Fibroblast of upper back skin (primary cell): Measurements from ENCODE around the gene SNAPIN.
"Not testable (repeated sequence)": the region's sequence is repeated elsewhere in the genome, so short reads cannot be mapped to it uniquely, and the experiment has no call there.

ENCODE experiments used
- DNase-seq: peaks from one replicate; pipeline ENCODE4 v3.0.0-alpha.2; 2013

The SNAPIN gene

DNA sequence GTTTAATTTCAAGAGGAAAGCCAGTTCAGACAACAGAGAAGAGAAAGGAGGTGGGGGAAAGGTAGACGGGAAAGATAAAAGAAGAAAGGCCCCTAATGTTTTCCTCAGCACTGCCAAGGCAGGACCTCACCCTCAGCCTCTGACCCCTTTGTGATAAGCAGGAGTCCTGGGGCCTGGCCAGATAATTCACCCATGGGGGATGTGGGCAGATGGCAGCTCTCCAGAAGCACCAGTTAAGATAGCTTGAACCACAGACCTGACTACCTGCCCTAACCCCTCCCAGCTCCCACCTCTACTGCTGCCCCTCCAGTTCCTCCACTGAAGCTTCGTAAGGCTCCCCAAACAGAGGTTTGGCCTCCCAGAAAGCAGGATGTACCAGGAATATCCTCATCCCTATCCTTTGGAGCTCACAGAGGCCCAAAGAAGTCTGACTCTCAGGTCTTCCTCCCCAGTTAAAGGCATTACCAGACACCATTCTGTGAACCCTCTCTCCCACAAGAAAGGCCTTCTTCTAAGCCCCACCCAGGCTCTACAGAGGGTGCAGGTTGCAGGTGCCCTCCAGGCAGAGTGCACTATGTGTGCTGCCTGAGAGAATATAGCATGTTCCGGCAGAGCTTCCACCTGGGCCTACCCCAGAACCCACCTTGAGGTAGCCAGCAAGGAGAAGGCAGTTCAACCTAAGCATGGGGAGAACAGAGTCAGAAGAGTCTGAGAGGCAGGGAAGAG, 9.2 kb upstream of the SNAPIN start:
- DNase-seq = no peak

DNA sequence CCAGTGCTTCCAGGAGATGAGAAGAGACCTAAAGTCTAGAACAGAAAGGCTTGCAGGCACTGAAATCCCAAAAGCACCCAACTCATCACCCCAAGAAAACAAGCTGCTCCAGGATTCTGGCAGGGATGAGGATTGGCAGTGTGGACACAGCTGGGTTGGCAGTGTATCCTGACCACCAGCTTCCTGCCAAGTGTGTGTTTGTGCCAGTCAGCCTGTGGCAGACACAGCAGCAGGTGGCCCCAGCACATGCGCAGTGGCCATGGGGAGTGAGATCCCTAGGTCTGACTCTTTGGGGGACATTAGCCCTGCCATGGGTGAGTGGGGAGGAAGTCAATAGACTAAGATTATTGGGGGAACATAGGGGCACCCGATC, 8.7 kb upstream of the SNAPIN start:
- no peak for DNase-seq

GRCh38 chr1:153651771-153652170, 6.7 kb upstream of the SNAPIN start:
- DNase-seq = no peak

GRCh38 chr1:153652805-153653500, 5.5 kb upstream of the SNAPIN start:
- DNase-seq = peak; percentile 37

DNA sequence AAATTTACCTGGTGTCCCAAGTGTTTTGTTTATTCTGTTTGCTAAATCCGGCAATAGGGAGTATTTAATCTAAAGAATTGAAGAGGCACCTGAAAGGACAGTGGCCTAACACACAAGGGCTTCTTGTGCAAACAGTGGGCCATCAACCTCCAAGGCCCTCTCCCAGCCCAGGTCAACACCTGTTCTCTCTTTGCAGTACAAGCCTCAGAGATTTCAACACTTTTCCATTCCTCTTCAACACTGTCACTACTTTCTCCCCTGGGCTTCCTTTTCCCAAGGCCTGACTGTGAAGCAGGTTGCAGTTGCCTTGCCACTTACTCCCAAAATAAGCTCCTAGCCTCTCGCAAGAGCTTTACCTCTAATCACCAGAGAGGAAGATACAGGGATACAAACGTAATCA, 3.2 kb upstream of the SNAPIN start:
- DNase-seq = no peak

DNA sequence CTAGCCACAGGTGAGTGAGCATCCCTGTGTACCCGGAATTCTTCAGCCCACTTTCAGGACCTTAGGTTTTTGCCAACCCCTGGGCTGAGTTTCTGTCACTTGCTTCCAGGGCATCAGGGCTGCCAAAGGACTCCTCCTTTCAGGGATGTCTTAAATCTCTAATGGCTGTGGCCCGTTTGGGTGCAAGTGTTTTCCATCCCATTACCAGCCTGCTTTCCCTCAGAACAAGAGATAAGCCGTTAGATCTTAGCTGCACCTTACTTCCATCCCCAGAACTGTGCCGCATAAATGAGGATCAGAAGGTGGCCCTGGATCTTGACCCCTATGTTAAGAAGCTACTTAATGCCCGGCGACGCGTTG, 652 bp downstream of the SNAPIN start:
- DNase-seq = no peak

- no peak for DNase-seq
These were observed 1.2 kb downstream of the SNAPIN start for GRCh38 chr1:153659656-153660055.

DNA sequence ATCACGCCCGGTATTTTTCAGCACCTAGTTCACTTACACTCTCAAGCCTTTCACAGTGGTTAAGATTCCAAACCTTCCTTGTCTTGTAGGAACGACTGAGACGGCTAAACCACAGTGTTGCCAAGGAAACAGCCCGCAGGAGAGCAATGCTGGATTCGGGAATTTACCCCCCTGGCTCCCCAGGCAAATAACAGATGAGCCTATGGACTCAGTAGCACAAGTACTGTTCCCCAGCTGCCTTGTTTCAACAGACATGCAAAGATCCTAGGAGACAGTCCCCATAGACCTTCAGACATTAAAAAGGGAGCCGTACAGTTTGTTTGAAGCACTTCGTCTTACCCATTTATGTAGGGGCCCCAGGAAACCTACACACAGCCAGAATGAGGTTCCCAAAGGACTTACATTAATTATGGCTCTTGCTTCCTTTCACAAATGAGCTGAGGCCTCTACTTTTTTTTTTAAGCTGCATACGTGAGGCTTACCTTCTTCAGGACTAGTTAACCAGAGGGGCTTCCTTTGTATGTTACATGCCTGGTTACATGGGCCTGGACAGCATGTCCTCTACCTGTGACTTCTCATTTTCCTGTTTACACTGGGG, 2.7 kb downstream of the SNAPIN start:
- DNase-seq = no peak

- no peak for DNase-seq
These were observed 3.8 kb downstream of the SNAPIN start for GRCh38 chr1:153662269-153662668.

GRCh38 chr1:153663211-153663610, 4.7 kb downstream of the SNAPIN start:
- DNase-seq = no peak

GRCh38 chr1:153667439-153667838, 8.9 kb downstream of the SNAPIN start:
- no peak for DNase-seq

DNA sequence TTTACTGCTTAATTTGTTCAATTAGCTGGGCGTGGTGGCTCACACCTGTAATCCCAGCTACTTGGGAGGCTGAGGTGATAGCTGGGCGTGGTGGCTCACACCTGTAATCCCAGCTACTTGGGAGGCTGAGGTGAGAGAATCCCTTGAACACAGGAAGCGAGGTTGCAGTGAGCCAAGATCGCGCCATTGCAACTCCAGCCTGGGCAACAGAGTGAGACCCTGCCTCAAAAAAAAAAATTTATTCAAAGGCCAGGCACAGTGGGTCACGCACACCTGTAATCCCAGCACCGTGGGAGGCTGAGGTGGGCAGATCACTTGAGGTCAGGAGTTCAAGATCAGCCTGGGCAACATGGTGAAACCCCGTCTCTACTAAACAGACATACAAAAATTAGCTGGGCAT, 10.2 kb downstream of the SNAPIN start:
- not testable (repeated sequence) for DNase-seq

DNA sequence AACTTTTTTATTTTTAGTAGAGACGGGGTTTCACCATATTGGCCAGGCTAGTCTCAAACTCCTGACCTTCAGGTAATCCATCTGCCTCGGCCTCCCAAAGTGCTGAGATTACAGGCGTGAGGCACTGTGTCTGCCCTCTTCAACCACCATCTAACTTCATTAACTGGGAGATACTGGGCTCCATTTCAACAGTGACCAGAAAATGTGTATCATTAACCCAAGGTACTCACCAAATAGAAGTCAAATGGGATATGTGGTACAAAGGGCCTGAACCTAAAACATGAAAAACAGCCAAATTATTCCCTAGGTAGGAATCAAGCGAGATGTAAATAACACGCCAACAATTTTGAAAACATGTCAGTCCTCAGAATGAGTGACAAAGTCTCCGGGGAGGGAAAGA, 11.1 kb downstream of the SNAPIN start:
- DNase-seq = no peak

GRCh38 chr1:153670257-153670858, 11.9 kb downstream of the SNAPIN start:
- no peak for DNase-seq

- DNase-seq = peak; percentile 100
These were observed 12.5 kb downstream of the SNAPIN start, which contains the start of gene ILF2 for GRCh38 chr1:153670859-153671627. TSS of gene ILF2 (minus strand) at chr1:153670993. CDS start at chr1:153670922, 71 bp downstream.

DNA sequence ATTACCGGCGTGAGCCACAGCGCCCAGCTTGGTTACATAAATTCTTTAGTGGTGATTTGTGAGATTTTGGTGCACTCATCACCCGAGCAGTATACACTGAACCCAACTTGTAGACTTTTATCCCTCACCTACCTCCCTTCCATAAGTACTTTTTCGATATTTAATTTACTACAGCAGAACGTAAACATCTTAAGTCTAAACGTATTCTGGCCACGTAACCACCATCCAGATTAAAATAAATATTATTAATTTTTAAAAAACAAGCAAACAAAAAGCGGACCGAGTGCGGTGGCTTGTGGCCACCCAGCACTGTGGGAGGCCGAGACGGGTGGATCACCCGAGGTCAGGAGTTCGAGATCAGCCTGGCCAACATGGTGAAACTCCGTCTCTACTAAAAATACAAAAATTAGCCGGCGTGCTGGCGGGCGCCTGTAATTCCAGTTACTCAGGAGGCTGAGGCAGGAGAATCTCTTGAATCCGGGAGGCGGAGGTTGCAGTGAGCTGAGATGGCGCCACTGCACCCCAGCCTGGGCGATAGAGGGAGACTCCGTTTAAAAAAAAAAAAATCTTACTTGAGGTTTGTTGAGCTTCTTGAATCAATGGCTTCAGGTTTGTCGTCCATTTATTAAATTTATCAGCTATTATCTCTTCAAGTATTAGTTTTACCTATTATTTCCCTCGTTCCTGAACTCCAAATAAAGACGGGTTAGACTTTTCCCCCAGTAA, 13.3 kb downstream of the SNAPIN start:
- not testable (repeated sequence) for DNase-seq

- DNase-seq = no peak
These were observed 15.0 kb downstream of the SNAPIN start for GRCh38 chr1:153673511-153673910.

- DNase-seq = peak; percentile 38
These were observed 19.4 kb downstream of the SNAPIN start for GRCh38 chr1:153677718-153678518.

GRCh38 chr1:153678519-153679336, 20.2 kb downstream of the SNAPIN start, which contains the start of gene NPR1:
TSS of gene NPR1 (plus strand) at chr1:153678688. CDS start at chr1:153679109, 421 bp downstream.
- DNase-seq = no peak
